Esophagus squamous epithelium (tissue), 5 donors: Measurements from ENCODE around the gene PRKD1. TPM values are rescaled to one million over a fixed set of nuclear protein-coding genes. Genes with fewer than 3 reads are reported as not detected.

ENCODE experiments used
- DNase-seq: peaks from one replicate; lab custom pipeline; 2025; lab: John Stamatoyannopoulos, UW
- H3K27ac ChIP-seq, 4 donors: fragments of 200-600 bp; sonication (generic); one replicate each; pipeline ENCODE4 v1.5.1; 2016 to 2019; ENCODE audit warnings: mild to moderate bottlenecking in 1 of 4
- H3K27me3 ChIP-seq, 4 donors: fragments of 200-600 bp; sonication (generic); 1 replicate in 3 of 4; 2 replicates in 1 of 4; pipeline versions ENCODE4 v1.5.1 to v1.6.0; 2017 to 2021; ENCODE audit warnings: antibody characterized with exemption in 1 of 4
- H3K36me3 ChIP-seq, 3 donors: fragments of 200-600 bp; sonication (generic); one replicate each; pipeline ENCODE4 v1.5.1; 2016 to 2019
- H3K4me1 ChIP-seq, 3 donors: fragments of 200-600 bp; sonication (generic); one replicate each; pipeline ENCODE4 v1.5.1; 2017 to 2019
- H3K4me3 ChIP-seq, 4 donors: fragments of 200-600 bp; sonication (generic); 1 replicate in 3 of 4; 2 replicates in 1 of 4; pipeline ENCODE4 v1.5.1; 2016 to 2019; ENCODE audit warnings: mild to moderate bottlenecking in 2 of 4, moderate library complexity in 1 of 4
- H3K9me3 ChIP-seq, 3 donors: fragments of 200-600 bp; sonication (generic); one replicate each; pipeline ENCODE4 v1.5.1; 2016 to 2019
- POLR2A ChIP-seq, 4 donors: fragments of 450-650 bp; IDR thresholded peaks; one replicate each; pipeline ENCODE4 v1.6.1; 2017; ENCODE audit warnings: antibody characterized with exemption in 4 of 4, mild to moderate bottlenecking in 4 of 4, moderate library complexity in 3 of 4
- WGBS, 2 donors: methylation state at CpG; one replicate each; pipeline ENCODE4 v1.1.5; 2018; 5-methylcytosine and 5-hydroxymethylcytosine counted together
- intact Hi-C: fragments of 100-400 bp; cut with DNase I; formaldehyde crosslinking; loops from one replicate; pipeline ENCODE4 v1.15.0; 2022
- total RNA-seq, 4 donors: library from RNA; depleted of rRNA; stranded (reverse); fragments of >200 nt; gene quantifications; one replicate each; pipeline ENCODE4 v1.1.0, GENCODE V29; 2016
- TF ChIP-seq, protein P1 (sequence below), 6 experiments: fragments of 450-650 bp in 4 of 6; fragments of 200-600 bp in 2 of 6; sonication (generic) in 2 of 6; IDR thresholded peaks; one replicate each; pipeline ENCODE4 v1.5.1; 2016 to 2019; ENCODE audit warnings: antibody characterized with exemption in 6 of 6, mild to moderate bottlenecking in 4 of 6, moderate library complexity in 4 of 6
- donor health status: DM: yes; HTN: yes; CAD: no.

The PRKD1 gene
- total RNA-seq, 4 donors from 2014 or later = 0.30 to 10.7 (median 2.2) TPM

DNA sequence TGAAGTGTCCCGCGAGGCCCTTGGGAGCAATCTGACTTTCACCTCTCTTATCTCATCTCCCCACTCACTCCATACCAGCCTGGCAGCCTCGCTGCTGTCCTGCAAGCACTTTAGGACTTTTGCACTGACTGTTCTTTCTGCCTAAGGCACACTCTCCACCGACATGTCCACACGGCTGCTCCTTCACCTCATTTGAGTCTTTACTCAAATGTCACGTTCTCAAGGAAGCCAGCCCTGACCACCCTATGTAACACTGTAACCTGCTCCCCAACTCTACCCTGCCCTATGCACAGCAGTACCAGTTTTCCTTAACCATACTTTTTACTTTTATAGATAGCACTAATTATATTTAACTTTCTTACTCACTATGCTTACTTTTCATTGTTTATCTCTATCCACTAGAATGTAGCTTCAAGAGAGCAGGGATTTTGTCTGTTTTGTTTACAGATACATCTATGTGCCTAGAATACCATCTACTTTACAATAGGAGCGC is 32.0 kb downstream of the PRKD1 start:
- H3K4me3 ChIP-seq = no peak overlapping the region
- H3K36me3 ChIP-seq = no peaks in the 10 kb centered on the region
- no peaks in the 10 kb centered on the region for H3K4me1 ChIP-seq
- intact Hi-C loops = no loop called here
- 80 to 86% methylated on average over 7 of the region's 7 CpGs for WGBS, 2 donors
- H3K9me3 ChIP-seq = no peaks in the 10 kb centered on the region
- H3K27ac ChIP-seq = no peak overlapping the region
- DNase-seq = no peak
- H3K27me3 ChIP-seq = no peaks in the 10 kb centered on the region
- TF ChIP-seq POLR2A (IDR thresholded peaks at IDR 0.05) = no peak
- TF ChIP-seq, protein P1, sequence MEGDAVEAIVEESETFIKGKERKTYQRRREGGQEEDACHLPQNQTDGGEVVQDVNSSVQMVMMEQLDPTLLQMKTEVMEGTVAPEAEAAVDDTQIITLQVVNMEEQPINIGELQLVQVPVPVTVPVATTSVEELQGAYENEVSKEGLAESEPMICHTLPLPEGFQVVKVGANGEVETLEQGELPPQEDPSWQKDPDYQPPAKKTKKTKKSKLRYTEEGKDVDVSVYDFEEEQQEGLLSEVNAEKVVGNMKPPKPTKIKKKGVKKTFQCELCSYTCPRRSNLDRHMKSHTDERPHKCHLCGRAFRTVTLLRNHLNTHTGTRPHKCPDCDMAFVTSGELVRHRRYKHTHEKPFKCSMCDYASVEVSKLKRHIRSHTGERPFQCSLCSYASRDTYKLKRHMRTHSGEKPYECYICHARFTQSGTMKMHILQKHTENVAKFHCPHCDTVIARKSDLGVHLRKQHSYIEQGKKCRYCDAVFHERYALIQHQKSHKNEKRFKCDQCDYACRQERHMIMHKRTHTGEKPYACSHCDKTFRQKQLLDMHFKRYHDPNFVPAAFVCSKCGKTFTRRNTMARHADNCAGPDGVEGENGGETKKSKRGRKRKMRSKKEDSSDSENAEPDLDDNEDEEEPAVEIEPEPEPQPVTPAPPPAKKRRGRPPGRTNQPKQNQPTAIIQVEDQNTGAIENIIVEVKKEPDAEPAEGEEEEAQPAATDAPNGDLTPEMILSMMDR (IDR thresholded peaks at IDR 0.05) = no peak

DNA sequence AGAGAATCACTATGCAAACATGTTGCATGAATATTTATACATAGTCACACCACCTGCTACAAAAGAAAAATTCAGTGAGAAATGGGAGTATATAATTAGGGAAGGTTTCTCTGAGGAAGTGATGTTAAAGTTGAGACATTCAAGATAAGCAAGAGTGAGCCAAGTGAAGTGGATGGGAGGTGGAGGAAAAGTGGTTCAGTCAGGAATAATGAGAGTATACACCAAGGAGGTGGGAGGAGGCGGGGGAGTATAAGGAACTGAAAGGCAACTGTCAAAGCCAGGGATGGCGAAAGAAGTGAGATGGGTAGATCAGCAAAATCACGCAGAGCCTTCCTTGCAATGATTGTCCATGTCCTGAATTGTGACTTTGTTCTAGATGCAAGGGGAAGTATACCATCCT is 33.7 kb downstream of the PRKD1 start:
- no peaks in the 10 kb centered on the region for H3K36me3 ChIP-seq
- no peaks in the 10 kb centered on the region for H3K27me3 ChIP-seq
- intact Hi-C loops = no loop called here
- TF ChIP-seq, protein P1 (IDR thresholded peaks at IDR 0.05) = no peak
- no peak for TF ChIP-seq POLR2A (IDR thresholded peaks at IDR 0.05)
- no peak overlapping the region for H3K4me3 ChIP-seq
- H3K4me1 ChIP-seq = no peaks in the 10 kb centered on the region
- WGBS, 2 donors = 90% methylated on average over 3 of the region's 3 CpGs
- no peak overlapping the region for H3K27ac ChIP-seq
- no peak for DNase-seq
- H3K9me3 ChIP-seq = no peaks in the 10 kb centered on the region

DNA sequence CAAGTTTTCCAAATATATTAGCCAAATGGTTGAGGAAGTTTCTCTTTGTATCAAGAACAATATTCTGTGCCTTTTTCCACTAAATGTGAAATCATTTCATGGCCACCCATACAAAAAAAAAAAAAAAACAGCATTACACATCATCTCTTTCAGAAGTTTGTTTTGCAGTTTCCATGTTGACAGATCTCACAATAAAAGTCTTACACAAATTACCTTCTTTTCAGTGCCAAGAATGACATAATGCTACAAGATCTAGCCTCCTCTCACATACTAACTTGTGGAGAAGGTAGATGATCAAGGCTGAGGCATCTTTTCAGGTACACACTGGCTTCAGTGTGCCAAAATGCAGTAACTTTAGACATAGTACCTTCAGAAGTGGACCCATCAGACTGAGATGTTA is 35.3 kb downstream of the PRKD1 start:
- no peaks in the 10 kb centered on the region for H3K27me3 ChIP-seq
- H3K27ac ChIP-seq = no peak overlapping the region
- H3K4me3 ChIP-seq = no peak overlapping the region
- no peaks in the 10 kb centered on the region for H3K9me3 ChIP-seq
- H3K4me1 ChIP-seq = no peaks in the 10 kb centered on the region
- TF ChIP-seq, protein P1 (IDR thresholded peaks at IDR 0.05) = no peak
- no peak for TF ChIP-seq POLR2A (IDR thresholded peaks at IDR 0.05)
- no peak for DNase-seq
- intact Hi-C loops = no loop called here
- H3K36me3 ChIP-seq = no peaks in the 10 kb centered on the region

DNA sequence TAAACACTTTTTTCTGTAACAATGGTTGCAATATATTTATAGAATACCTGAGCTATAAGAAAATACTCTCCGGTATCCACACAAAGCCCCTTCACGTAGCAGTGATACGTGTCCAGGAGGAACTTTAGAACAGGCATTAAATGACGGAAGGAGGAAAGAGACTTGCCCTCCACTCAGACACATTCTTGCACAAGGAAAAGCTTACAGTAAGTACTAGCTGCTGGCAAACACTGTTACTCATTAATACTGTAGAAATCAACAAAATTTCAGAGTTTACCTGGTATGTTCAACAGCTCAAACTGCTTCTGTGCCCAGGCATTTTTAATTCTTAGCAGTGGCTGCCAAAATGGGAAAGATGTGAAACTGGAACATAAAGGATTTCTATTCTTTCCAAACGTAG is 41.7 kb downstream of the PRKD1 start:
- no peak for DNase-seq
- Histone ChIP-seq H3K9me3 (no peaks in the 10 kb centered on the region), H3K4me1 (no peaks in the 10 kb centered on the region), H3K4me3 (no peak overlapping the region), H3K36me3 (no peaks in the 10 kb centered on the region), H3K27me3 (no peaks in the 10 kb centered on the region), H3K27ac (no peak overlapping the region)
- intact Hi-C loops = no loop called here
- 81 to 82% methylated on average over 5 of the region's 5 CpGs for WGBS, 2 donors
- TF ChIP-seq, protein P1 (IDR thresholded peaks at IDR 0.05) = no peak
- no peak for TF ChIP-seq POLR2A (IDR thresholded peaks at IDR 0.05)

DNA sequence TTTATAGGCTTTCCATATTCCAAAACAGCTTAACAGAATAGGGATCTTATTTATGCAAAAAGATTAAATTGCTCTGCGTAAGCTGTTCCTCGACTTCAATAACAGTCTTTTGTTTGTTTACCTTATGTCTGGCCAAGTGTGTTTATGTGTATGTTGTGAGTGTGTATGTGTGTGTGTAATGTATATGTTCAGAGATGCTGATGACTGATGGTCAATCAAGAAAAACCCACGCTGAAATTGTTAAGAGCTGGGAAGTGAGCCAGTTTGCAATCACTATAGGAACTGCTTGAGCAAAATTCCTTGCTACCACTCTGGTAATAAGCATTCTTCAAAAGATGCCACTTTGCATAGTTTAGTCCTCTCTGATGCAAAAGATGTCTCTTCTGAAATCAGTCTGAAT is 59.6 kb downstream of the PRKD1 start:
- 55 to 61% methylated on average over 3 of the region's 3 CpGs for WGBS, 2 donors
- H3K36me3 ChIP-seq = no peaks in the 10 kb centered on the region
- DNase-seq = no peak

More for the DNA sequence above, 59.6 kb downstream of the PRKD1 start:
- Histone ChIP-seq H3K4me3 (no peak overlapping the region), H3K27ac (no peak overlapping the region), H3K4me1 (no peaks in the 10 kb centered on the region), H3K9me3 (no peaks in the 10 kb centered on the region), H3K27me3 (no peaks in the 10 kb centered on the region)
- intact Hi-C loops = no loop called here
- TF ChIP-seq, protein P1 (IDR thresholded peaks at IDR 0.05) = no peak
- TF ChIP-seq POLR2A (IDR thresholded peaks at IDR 0.05) = no peak
